HFF-Myc (cell line): ENCODE results near the gene AEBP1.

Experiments used
- DNase-seq: peaks from one replicate; pipeline ENCODE4 v3.0.0-alpha.2; 2011; ENCODE audit warnings: low read depth; ENCODE audit errors: extremely low read depth
- H3K4me3 ChIP-seq: replicated peaks from 2 replicates; pipeline ENCODE4 v1.5.1; 2011; ENCODE audit warnings: low read depth, mild to moderate bottlenecking, control low read depth, low read length
- CTCF ChIP-seq: IDR thresholded peaks from 2 replicates; pipeline ENCODE4 v1.5.1; 2012; ENCODE audit warnings: mild to moderate bottlenecking, low read depth, low read length, control low read depth; ENCODE audit errors: missing control alignments

AEBP1 gene

DNA sequence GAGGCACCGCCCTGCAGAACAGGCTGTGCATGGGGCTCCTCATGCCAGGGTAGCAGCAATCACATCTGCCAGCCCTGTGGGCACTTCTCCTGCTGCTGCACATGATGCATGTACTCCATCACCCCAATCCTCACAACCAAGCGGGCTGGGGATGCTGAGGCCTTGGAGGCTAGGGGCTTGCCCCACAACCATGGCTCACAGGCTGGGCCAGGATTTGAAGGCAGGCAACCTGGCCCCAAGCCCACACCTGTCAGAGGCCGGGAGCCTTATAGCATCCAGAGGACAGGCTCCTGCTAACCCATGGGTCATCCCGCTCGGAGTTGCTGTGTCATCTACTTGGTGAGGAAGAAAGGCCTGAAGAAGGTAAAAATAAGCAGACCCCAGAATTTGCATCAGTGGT lies 24.0 kb upstream of the AEBP1 start:
- H3K4me3 ChIP-seq, result no peak overlapping the region
- no peak for TF ChIP-seq CTCF

GRCh38 chr7:44080686-44081265 lies 23.4 kb upstream of the AEBP1 start:
- no peak for DNase-seq
- no peak overlapping the region for H3K4me3 ChIP-seq
- TF ChIP-seq CTCF, result no peak

More for the DNA sequence above, 24.0 kb upstream of the AEBP1 start:
- no peak for DNase-seq

DNA sequence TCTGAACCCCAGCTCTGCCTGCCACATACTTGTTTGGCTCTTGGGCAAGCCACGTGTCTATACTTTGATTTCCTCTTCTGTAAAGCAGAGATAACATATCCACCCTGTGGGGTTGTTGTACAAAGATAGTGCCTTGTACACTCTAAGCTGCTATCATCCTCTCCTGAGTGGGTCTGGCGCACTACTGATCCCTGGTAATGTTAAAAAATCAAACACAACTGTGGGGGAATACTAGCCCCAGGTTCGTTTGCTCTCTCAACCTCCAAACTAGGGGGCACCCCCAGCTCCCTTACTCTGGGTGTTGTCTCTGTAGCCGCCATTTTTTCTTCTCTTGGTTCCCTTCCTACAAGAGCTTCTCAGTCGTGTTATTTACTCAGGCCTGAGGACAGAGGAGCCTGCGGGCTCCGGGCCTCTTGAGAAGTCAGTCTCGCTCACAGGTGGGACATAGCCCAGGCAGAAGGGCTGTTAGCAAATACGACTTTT lies 22.8 kb upstream of the AEBP1 start:
- no peak for TF ChIP-seq CTCF
- no peak for DNase-seq

DNA sequence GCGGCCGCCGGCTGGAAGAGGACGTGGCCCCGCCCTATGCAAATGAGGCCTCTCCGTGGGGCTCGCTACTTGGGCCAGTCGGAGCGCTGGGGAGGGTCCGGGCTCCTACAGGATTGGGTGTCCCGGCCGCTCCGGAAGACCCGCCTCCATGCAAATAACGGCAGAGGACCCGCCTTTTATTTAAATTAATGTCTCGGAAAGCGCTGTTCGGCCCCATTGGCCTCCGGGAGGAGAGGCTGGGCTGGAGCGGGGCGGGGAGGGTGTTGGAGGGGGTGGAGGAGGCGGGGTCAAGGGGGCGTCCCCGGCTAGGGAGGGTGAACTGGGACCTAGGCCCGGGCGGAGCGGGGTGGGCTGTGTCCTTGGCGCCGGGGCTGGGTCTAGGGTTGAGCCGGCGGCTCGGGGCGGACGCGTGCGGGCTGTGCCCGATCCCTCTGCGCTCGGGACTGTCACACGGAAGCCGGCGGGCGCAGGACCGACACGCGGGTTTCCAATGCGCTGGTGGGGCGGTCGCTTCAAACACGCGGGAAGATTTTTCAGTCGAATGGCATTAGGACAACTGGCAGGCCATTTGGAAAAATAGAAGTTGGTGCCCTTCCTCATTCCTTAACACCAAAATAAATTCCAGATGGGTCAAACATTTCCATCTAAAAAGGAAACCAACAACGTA lies 21.5 kb upstream of the AEBP1 start:
- TF ChIP-seq CTCF, result no peak
- peak; percentile 93 for DNase-seq
- peak overlapping the region; percentile 74 for H3K4me3 ChIP-seq

More for the DNA sequence above, 22.8 kb upstream of the AEBP1 start:
- peak overlapping the region; percentile 74 for H3K4me3 ChIP-seq

DNA sequence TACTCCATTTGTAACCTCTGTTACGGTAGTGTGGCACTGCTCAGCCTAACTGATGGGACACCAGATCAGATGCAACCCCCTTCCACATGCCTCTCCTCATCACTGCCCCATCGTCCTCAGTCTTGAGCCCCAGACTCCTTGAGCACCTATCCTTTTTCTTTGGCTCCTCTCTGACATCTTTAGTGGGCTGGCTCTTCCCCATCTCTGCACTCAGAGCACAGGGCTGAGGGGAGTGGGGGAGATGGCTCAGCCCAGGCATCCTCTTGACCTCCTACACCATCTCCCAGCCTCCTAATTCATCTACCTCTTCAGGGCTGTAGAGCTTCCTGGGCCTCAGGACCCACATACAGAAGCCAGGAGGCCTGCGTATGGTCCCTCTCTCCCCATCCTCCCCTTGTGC lies 20.3 kb upstream of the AEBP1 start:
- no peak for DNase-seq
- no peak for TF ChIP-seq CTCF
- no peak overlapping the region for H3K4me3 ChIP-seq

DNA sequence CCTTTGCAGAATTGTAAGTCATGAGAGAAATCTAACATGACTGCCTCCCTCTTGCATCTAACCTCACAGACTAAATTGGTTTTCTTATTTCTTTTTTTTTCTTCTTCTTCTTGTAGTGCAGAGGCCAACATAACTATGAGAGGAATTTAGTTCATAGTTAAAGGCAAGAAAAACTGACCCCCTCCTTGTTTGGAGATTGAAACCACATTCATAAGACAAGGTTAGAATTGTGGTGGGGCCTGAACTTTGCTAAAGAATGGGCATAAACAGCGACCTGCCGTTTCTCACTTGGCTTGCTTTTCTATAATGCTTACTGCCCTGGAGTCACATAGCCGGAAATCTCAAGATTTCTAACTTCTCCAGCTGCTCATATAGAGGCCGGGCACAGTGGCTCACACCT lies 19.4 kb upstream of the AEBP1 start:
- DNase-seq, result no peak
- no peak overlapping the region for H3K4me3 ChIP-seq
- TF ChIP-seq CTCF, result no peak
